ENCODE data around the gene ZBTB20. TPM values are rescaled to one million over a fixed set of nuclear protein-coding genes. Genes with fewer than 3 reads are reported as not detected.

ZBTB20 gene
- total and polyA plus RNA-seq, 10 of the 15 experiments (the other 5 are each of a cell fraction or from before 2014, with no cell fraction given) = 0.20 to 5.5 (median 2.2) TPM

DNA sequence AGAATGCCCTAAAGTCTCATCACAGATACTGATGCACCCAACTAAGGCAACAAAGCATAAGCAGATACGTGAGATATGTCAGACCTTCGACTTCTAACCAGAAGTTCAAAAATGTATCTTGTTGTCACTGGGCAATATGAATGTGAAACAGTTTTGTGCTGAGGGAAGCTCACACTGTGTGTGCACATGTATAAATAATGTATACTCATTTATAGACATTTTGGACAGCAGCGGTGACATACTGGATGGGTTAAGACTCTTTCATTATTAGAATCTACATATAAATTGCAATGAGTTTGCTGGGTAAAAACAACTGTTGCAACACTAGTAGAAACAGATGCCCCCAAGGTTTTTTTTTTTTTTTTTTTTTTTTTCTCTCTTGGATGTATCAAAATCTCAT, 815.4 kb downstream of the ZBTB20 start:
- Histone ChIP-seq H3K4me3 (no peak overlapping the region), H3K36me3 (ENCODE audit: control insufficient read depth in 2 of 2, insufficient read depth in 2 of 2, low read length in 1 of 2) (no peaks in the 10 kb centered on the region), H4K20me1 (ENCODE audit: control insufficient read depth, insufficient read depth) (no peaks in the 10 kb centered on the region), H3K4me1 (ENCODE audit: control insufficient read depth, insufficient read depth, low read length) (peaks cover 18% of the 10 kb centered on the region; the same call in 1 of the 2 replicates), H3K79me2 (ENCODE audit: control insufficient read depth, insufficient read depth, low read length) (no peaks in the 10 kb centered on the region), H3K9me3 (replicated peaks; ENCODE audit: control insufficient read depth, insufficient read depth, low read length) (peaks cover 7% of the 10 kb centered on the region; the same call in 2 of the 3 replicates), H2AFZ (ENCODE audit: control insufficient read depth, low read depth, low read length) (no peak overlapping the region), H3K4me2 (ENCODE audit: control insufficient read depth, insufficient read depth) (no peak overlapping the region), H3K27ac (ENCODE audit: control insufficient read depth, insufficient read depth) (no peak overlapping the region), H3K27me3 (replicated peaks in 1 of 2; ENCODE audit: control insufficient read depth in 2 of 2, insufficient read depth in 2 of 2, low read length in 1 of 2) (no peaks in the 10 kb centered on the region), H3K9ac (ENCODE audit: control insufficient read depth, insufficient read depth, low read length) (no peak overlapping the region)
- TF ChIP-seq, protein P1, sequence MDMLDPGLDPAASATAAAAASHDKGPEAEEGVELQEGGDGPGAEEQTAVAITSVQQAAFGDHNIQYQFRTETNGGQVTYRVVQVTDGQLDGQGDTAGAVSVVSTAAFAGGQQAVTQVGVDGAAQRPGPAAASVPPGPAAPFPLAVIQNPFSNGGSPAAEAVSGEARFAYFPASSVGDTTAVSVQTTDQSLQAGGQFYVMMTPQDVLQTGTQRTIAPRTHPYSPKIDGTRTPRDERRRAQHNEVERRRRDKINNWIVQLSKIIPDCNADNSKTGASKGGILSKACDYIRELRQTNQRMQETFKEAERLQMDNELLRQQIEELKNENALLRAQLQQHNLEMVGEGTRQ (IDR thresholded peaks at IDR 0.05; ENCODE audit: borderline replicate concordance, low read depth, low read length) = no peak
- TF ChIP-seq HDAC2 (IDR thresholded peaks at IDR 0.05) (no peak), GATAD2B (conservative IDR thresholded peaks at IDR 0.05; ENCODE audit: low read depth) (no peak), ZNF622 (IDR thresholded peaks at IDR 0.05) (no peak), SRF (IDR thresholded peaks at IDR 0.05; ENCODE audit: low read depth in 2 of 2, low read length in 2 of 2) (no peak), GABPA (IDR thresholded peaks at IDR 0.05; ENCODE audit: low read depth) (no peak), PAX8 (IDR thresholded peaks at IDR 0.05) (no peak), IRF4 (IDR thresholded peaks at IDR 0.05; ENCODE audit: low read depth, low read length) (no peak), HCFC1 (IDR thresholded peaks at IDR 0.05; ENCODE audit: low read length) (no peak), NKRF (conservative IDR thresholded peaks at IDR 0.05) (no peak), RELA (IDR thresholded peaks at IDR 0.05; ENCODE audit: borderline replicate concordance, partially characterized antibody) (no peak), EED (IDR thresholded peaks at IDR 0.05; ENCODE audit: low read depth) (no peak)
- TF ChIP-seq, protein P2, sequence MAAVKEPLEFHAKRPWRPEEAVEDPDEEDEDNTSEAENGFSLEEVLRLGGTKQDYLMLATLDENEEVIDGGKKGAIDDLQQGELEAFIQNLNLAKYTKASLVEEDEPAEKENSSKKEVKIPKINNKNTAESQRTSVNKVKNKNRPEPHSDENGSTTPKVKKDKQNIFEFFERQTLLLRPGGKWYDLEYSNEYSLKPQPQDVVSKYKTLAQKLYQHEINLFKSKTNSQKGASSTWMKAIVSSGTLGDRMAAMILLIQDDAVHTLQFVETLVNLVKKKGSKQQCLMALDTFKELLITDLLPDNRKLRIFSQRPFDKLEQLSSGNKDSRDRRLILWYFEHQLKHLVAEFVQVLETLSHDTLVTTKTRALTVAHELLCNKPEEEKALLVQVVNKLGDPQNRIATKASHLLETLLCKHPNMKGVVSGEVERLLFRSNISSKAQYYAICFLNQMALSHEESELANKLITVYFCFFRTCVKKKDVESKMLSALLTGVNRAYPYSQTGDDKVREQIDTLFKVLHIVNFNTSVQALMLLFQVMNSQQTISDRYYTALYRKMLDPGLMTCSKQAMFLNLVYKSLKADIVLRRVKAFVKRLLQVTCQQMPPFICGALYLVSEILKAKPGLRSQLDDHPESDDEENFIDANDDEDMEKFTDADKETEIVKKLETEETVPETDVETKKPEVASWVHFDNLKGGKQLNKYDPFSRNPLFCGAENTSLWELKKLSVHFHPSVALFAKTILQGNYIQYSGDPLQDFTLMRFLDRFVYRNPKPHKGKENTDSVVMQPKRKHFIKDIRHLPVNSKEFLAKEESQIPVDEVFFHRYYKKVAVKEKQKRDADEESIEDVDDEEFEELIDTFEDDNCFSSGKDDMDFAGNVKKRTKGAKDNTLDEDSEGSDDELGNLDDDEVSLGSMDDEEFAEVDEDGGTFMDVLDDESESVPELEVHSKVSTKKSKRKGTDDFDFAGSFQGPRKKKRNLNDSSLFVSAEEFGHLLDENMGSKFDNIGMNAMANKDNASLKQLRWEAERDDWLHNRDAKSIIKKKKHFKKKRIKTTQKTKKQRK (IDR thresholded peaks at IDR 0.05; ENCODE audit: low read depth, low read length) = no peak
- 83% methylated on average over 3 of the region's 3 CpGs for WGBS (ENCODE audit: insufficient coverage, insufficient replicate concordance, low lambda C conversion rate, missing lambda C conversion rate)
- FAIRE-seq (no peak), DNase-seq (ENCODE audit: low read depth, low spot score) (no peak), ATAC-seq (no peak)
- in situ Hi-C loops (cut with MboI) = no loop called here
- no TSS peak for BruUV-seq (replicated peaks)
- RAD21 ChIA-PET (ENCODE audit: unreplicated experiment) = no interaction called here
- CTCF ChIA-PET = interaction anchor here (0.7 to 1.5 kb wide), 2 partner anchors 8 to 9 kb away, joined by 3 to 4 read pairs; no protein-coding TSS in a partner anchor
- intact Hi-C loops (cut with micrococcal nuclease; ENCODE audit: unreplicated experiment) = loop anchor here (2.0 kb wide), 1 partner anchor 41 kb away; no protein-coding TSS in a partner anchor
- SMC1A ChIA-PET (ENCODE audit: uncharacterized antibody, unreplicated experiment) = interaction anchor here (5.8 kb wide), 1 partner anchor 39 kb away, joined by 42 read pairs; the partner anchor contains the start of gene TIGIT
- POLR2A ChIA-PET = no interaction called here
